K562 (cell line): Measurements from ENCODE around the gene DRAXIN. TPM values are rescaled to one million over a fixed set of nuclear protein-coding genes. Genes with fewer than 3 reads are reported as not detected.
A peak's percentile ranks its signal among the peaks of the same experiment; 100 is the strongest.

Source experiments
- ASH1L ChIP-seq: fragments of 450-650 bp; IDR thresholded peaks from 2 replicates; pipeline ENCODE4 v1.6.1; 2018; ENCODE audit warnings: borderline replicate concordance, mild to moderate bottlenecking, low read depth; ENCODE audit not compliant: partially characterized antibody
- ATF7 ChIP-seq: fragments of 450-650 bp; IDR thresholded peaks from 2 replicates; pipeline ENCODE4 v1.7.1; 2014; ENCODE audit warnings: mild to moderate bottlenecking, moderate library complexity
- BCOR ChIP-seq: fragments of 450-650 bp; IDR thresholded peaks from 2 replicates; pipeline ENCODE4 v1.6.1; 2016
- ETV5 ChIP-seq: sonication (generic); formaldehyde crosslinking; IDR thresholded peaks from 2 replicates; pipeline ENCODE4 v1.4.0; 2020; ENCODE audit warnings: low read depth, mild to moderate bottlenecking, missing genetic modification reagents
- FOSL1 ChIP-seq: fragments of 200-800 bp; sonication (Bioruptor generic); conservative IDR thresholded peaks from 2 replicates; pipeline ENCODE4 v1.6.1; 2016; ENCODE audit warnings: missing genetic modification characterization, missing compliant biosample characterization
- GATAD2A ChIP-seq: fragments of 450-650 bp; IDR thresholded peaks from 2 replicates; pipeline ENCODE4 v1.6.1; 2017
- GATAD2B ChIP-seq: fragments of 450-650 bp; IDR thresholded peaks from 2 replicates; pipeline ENCODE4 v1.6.1; 2017; ENCODE audit warnings: mild to moderate bottlenecking, borderline replicate concordance
- MCM7 ChIP-seq, 2 experiments: fragments of 450-650 bp; IDR thresholded peaks; 2 replicates each; pipeline ENCODE4 v1.6.1; 2016 to 2018
- MTA3 ChIP-seq: fragments of 450-650 bp; formaldehyde crosslinking; IDR thresholded peaks from 2 replicates; pipeline ENCODE4 v1.6.1; 2017; ENCODE audit warnings: mild to moderate bottlenecking, borderline replicate concordance
- NFE2L1 ChIP-seq: fragments of 450-650 bp; IDR thresholded peaks from 2 replicates; pipeline ENCODE4 v1.6.1; 2016; ENCODE audit warnings: missing genetic modification characterization, low read depth, mild to moderate bottlenecking, missing compliant biosample characterization, moderate library complexity, borderline replicate concordance
- PHF21A ChIP-seq: fragments of 450-650 bp; IDR thresholded peaks from 2 replicates; pipeline ENCODE4 v1.6.1; 2017; ENCODE audit warnings: low read depth, borderline replicate concordance
- POLR3A ChIP-seq: IDR thresholded peaks from 2 replicates; pipeline ENCODE4 v1.6.1; 2011; ENCODE audit warnings: borderline replicate concordance, mild to moderate bottlenecking, moderate library complexity; ENCODE audit not compliant: insufficient read length, insufficient read depth; ENCODE audit errors: extremely low read depth
- RBM17 ChIP-seq: fragments of 200-400 bp; formaldehyde crosslinking; IDR thresholded peaks from 2 replicates; pipeline ENCODE4 v1.6.1; 2017; ENCODE audit warnings: low read depth, mild to moderate bottlenecking, low read length, borderline replicate concordance
- SMARCA5 ChIP-seq: fragments of 450-650 bp; IDR thresholded peaks from 2 replicates; pipeline ENCODE4 v1.6.1; 2016
- SMARCB1 ChIP-seq: IDR thresholded peaks from 2 replicates; pipeline ENCODE4 v1.6.1; 2011; ENCODE audit warnings: improper control_type of control experiment, low read depth; ENCODE audit not compliant: insufficient read length
- SP1 ChIP-seq: sonication (generic); formaldehyde crosslinking; IDR thresholded peaks from 2 replicates; pipeline ENCODE4 v1.8.1; 2022; ENCODE audit warnings: mild to moderate bottlenecking, missing genetic modification reagents
- SREBF2 ChIP-seq: sonication (generic); formaldehyde crosslinking; IDR thresholded peaks from 2 replicates; pipeline ENCODE4 v1.4.0; 2020; ENCODE audit warnings: mild to moderate bottlenecking, missing genetic modification reagents
- ZBTB17 ChIP-seq: fragments of 450-650 bp; formaldehyde crosslinking; IDR thresholded peaks from 2 replicates; pipeline ENCODE4 v1.4.0; 2020; ENCODE audit warnings: mild to moderate bottlenecking
- ZFP36 ChIP-seq: fragments of 150-350 bp; IDR thresholded peaks from 2 replicates; pipeline ENCODE4 v1.6.1; 2018; ENCODE audit warnings: low read length, low read depth; ENCODE audit not compliant: partially characterized antibody
- ZHX1 ChIP-seq: fragments of 150-350 bp; conservative IDR thresholded peaks from 2 replicates; pipeline ENCODE4 v1.6.1; 2014; ENCODE audit warnings: low read length
- ZNF23 ChIP-seq: fragments of 250-450 bp; sonication (Bioruptor Pico); IDR thresholded peaks from 2 replicates; pipeline ENCODE4 v1.4.0; 2020; ENCODE audit warnings: mild to moderate bottlenecking
- ZNF239 ChIP-seq: fragments of 250-450 bp; sonication (Bioruptor Pico); IDR thresholded peaks from 2 replicates; pipeline ENCODE4 v1.4.0; 2020; ENCODE audit warnings: mild to moderate bottlenecking
- ZNF253 ChIP-seq: fragments of 250-450 bp; sonication (Bioruptor Pico); conservative IDR thresholded peaks from 2 replicates; pipeline ENCODE4 v1.6.1; 2021; ENCODE audit warnings: mild to moderate bottlenecking
- ZNF280B ChIP-seq: fragments of 250-450 bp; sonication (Bioruptor Pico); IDR thresholded peaks from 2 replicates; pipeline ENCODE4 v1.5.1; 2021; ENCODE audit warnings: mild to moderate bottlenecking
- ZNF436 ChIP-seq: fragments of 250-450, 450-650 bp; sonication (Bioruptor Pico); formaldehyde crosslinking; IDR thresholded peaks from 2 replicates; pipeline ENCODE4 v1.7.0; 2020; ENCODE audit warnings: mild to moderate bottlenecking
- ZNF561 ChIP-seq: fragments of 450-650 bp; formaldehyde crosslinking; conservative IDR thresholded peaks from 2 replicates; pipeline ENCODE4 v1.4.0; 2020; ENCODE audit warnings: mild to moderate bottlenecking, moderate library complexity
- ZNF76 ChIP-seq: fragments of 250-450 bp; sonication (Bioruptor Pico); IDR thresholded peaks from 2 replicates; pipeline ENCODE4 v1.4.0; 2020; ENCODE audit warnings: mild to moderate bottlenecking, moderate library complexity, borderline replicate concordance
- polyA plus RNA-seq, 8 experiments: library from polyadenylated mRNA; depleted of rRNA in 4 of 8; stranded (reverse) in 5 of 8; unstranded in 3 of 8; fragments of >200 nt; fragmentation: Nextera tagmentation in 2 of 8; fragmentation: Illumina TruSeq in 1 of 8; extraction: Ambion mirVana in 2 of 8; extraction: Trizol in 1 of 8; gene quantifications; 2 replicates each; pipeline versions ENCODE4 v1.2.1 to v1.2.3, GENCODE V29; 2011 to 2014; ENCODE audit warnings: inconsistent platforms in 1 of 8, missing spikeins in 1 of 8
- total RNA-seq, 7 experiments: library from RNA; depleted of rRNA in 6 of 7; stranded (reverse); fragments of >200 nt in 6 of 7; fragmentation: Illumina TruSeq in 2 of 7; extraction: Trizol in 2 of 7; gene quantifications; 2 replicates each; pipeline versions ENCODE4 v1.2.1 to v1.2.3, GENCODE V29; 2011 to 2021; ENCODE audit warnings: low replicate concordance in 1 of 7

Gene DRAXIN
- total and polyA plus RNA-seq, 9 of the 15 experiments (the other 6 are each of a cell fraction or from before 2014, with no cell fraction given), result 0.01 to 0.04 (median 0.01) TPM; not detected in 6

- TF ChIP-seq PHF21A (0 out of 2 replicates have a peak, but pooled peaks have one; percentile 70), ZNF561 (CRISPR knock-in tag) (no peak), ZBTB17 (CRISPR knock-in tag) (no peak), SMARCA5 (peak; percentile 98), ZNF76 (CRISPR knock-in tag) (no peak), ZFP36 (peak; percentile 99), RBM17 (no peak), GATAD2B (no peak), ZNF280B (CRISPR knock-in tag) (no peak), NFE2L1 (tag) (no peak), SMARCB1 (no peak), MCM7 (IDR thresholded peaks at IDR 0.05) (no peak), ETV5 (no peak), POLR3A (no peak), GATAD2A (no peak), MTA3 (no peak), ZNF436 (CRISPR knock-in tag) (peak; percentile 92), ZNF23 (CRISPR knock-in tag) (no peak), SREBF2 (no peak), ATF7 (no peak), ZNF239 (no peak), ZNF253 (CRISPR knock-in tag) (no peak), ZHX1 (no peak), BCOR (peak; percentile 93), ASH1L (no peak), SP1 (CRISPR knock-in tag) (no peak), FOSL1 (peak; percentile 84)
These were observed 17.2 kb downstream of the DRAXIN start (continued) for GRCh38 chr1:11708554-11709350.
